Measurements from ENCODE around the gene CD300C.
"Not testable (repeated sequence)": the region's sequence is repeated elsewhere in the genome, so short reads cannot be mapped to it uniquely, and the experiment has no call there.

The CD300C gene

GRCh38 chr17:74558882-74559519, 13.1 kb upstream of the CD300C start:
- no peak overlapping the region for H3K4me3 ChIP-seq (ENCODE audit: low read length)
- no peak for DNase-seq (ENCODE audit: low read depth)
- peaks cover 74% of the 10 kb centered on the region for H3K27me3 ChIP-seq (replicated peaks; ENCODE audit: control insufficient read depth, insufficient read depth, low read length)
- no peaks in the 10 kb centered on the region for H3K36me3 ChIP-seq (ENCODE audit: control insufficient read depth, insufficient read depth, low read length, severe bottlenecking)
- no peak overlapping the region for H3K9ac ChIP-seq (ENCODE audit: low read length)
- peaks cover 9% of the 10 kb centered on the region for H3K9me3 ChIP-seq (ENCODE audit: control insufficient read depth, low read length)
- H3K4me1 ChIP-seq (ENCODE audit: control insufficient read depth, insufficient read depth, low read length), result no peaks in the 10 kb centered on the region

- H3K4me1 ChIP-seq (ENCODE audit: control insufficient read depth, insufficient read depth, low read length); DNase-seq (ENCODE audit: low read depth); H3K9me3 ChIP-seq (ENCODE audit: control insufficient read depth, low read length); H3K4me3 ChIP-seq (ENCODE audit: low read length); H3K36me3 ChIP-seq (ENCODE audit: control insufficient read depth, insufficient read depth, low read length, severe bottlenecking); H3K9ac ChIP-seq (ENCODE audit: low read length): not testable (repeated sequence)
- H3K27me3 ChIP-seq (replicated peaks; ENCODE audit: control insufficient read depth, insufficient read depth, low read length), result peaks cover 74% of the 10 kb centered on the region
Observed at GRCh38 chr17:74558402-74558801, 12.5 kb upstream of the CD300C start.

- DNase-seq (ENCODE audit: low read depth), result no peak
- H3K9ac ChIP-seq (ENCODE audit: low read length), result no peak overlapping the region
- H3K4me3 ChIP-seq (ENCODE audit: low read length), result no peak overlapping the region
- H3K4me1 ChIP-seq (ENCODE audit: control insufficient read depth, insufficient read depth, low read length), result no peaks in the 10 kb centered on the region
- peaks cover 9% of the 10 kb centered on the region for H3K9me3 ChIP-seq (ENCODE audit: control insufficient read depth, low read length)
- H3K27me3 ChIP-seq (replicated peaks; ENCODE audit: control insufficient read depth, insufficient read depth, low read length), result peaks cover 64% of the 10 kb centered on the region
- H3K36me3 ChIP-seq (ENCODE audit: control insufficient read depth, insufficient read depth, low read length, severe bottlenecking), result no peaks in the 10 kb centered on the region
Observed at GRCh38 chr17:74555427-74555940, 9.6 kb upstream of the CD300C start.

GRCh38 chr17:74554909-74555308, 9.0 kb upstream of the CD300C start:
- no peaks in the 10 kb centered on the region for H3K36me3 ChIP-seq (ENCODE audit: control insufficient read depth, insufficient read depth, low read length, severe bottlenecking)
- peaks cover 9% of the 10 kb centered on the region for H3K9me3 ChIP-seq (ENCODE audit: control insufficient read depth, low read length)
- no peaks in the 10 kb centered on the region for H3K4me1 ChIP-seq (ENCODE audit: control insufficient read depth, insufficient read depth, low read length)
- DNase-seq (ENCODE audit: low read depth), result no peak
- H3K4me3 ChIP-seq (ENCODE audit: low read length), result no peak overlapping the region
- H3K27me3 ChIP-seq (replicated peaks; ENCODE audit: control insufficient read depth, insufficient read depth, low read length), result peaks cover 59% of the 10 kb centered on the region
- no peak overlapping the region for H3K9ac ChIP-seq (ENCODE audit: low read length)

GRCh38 chr17:74552037-74552436, 6.1 kb upstream of the CD300C start:
- Histone ChIP-seq H3K9me3 (ENCODE audit: control insufficient read depth, low read length) (no peaks in the 10 kb centered on the region), H3K27me3 (replicated peaks; ENCODE audit: control insufficient read depth, insufficient read depth, low read length) (peaks cover 52% of the 10 kb centered on the region), H3K4me3 (ENCODE audit: low read length) (no peak overlapping the region), H3K4me1 (ENCODE audit: control insufficient read depth, insufficient read depth, low read length) (no peaks in the 10 kb centered on the region), H3K9ac (ENCODE audit: low read length) (no peak overlapping the region), H3K36me3 (ENCODE audit: control insufficient read depth, insufficient read depth, low read length, severe bottlenecking) (no peaks in the 10 kb centered on the region)
- DNase-seq (ENCODE audit: low read depth), result no peak

GRCh38 chr17:74550602-74551001, 4.7 kb upstream of the CD300C start:
- Histone ChIP-seq H3K36me3 (ENCODE audit: control insufficient read depth, insufficient read depth, low read length, severe bottlenecking) (no peaks in the 10 kb centered on the region), H3K9ac (ENCODE audit: low read length) (no peak overlapping the region), H3K9me3 (ENCODE audit: control insufficient read depth, low read length) (no peaks in the 10 kb centered on the region), H3K4me1 (ENCODE audit: control insufficient read depth, insufficient read depth, low read length) (no peaks in the 10 kb centered on the region), H3K4me3 (ENCODE audit: low read length) (no peak overlapping the region), H3K27me3 (replicated peaks; ENCODE audit: control insufficient read depth, insufficient read depth, low read length) (peaks cover 40% of the 10 kb centered on the region)
- no peak for DNase-seq (ENCODE audit: low read depth)

GRCh38 chr17:74549343-74549742, 3.4 kb upstream of the CD300C start:
- H3K9me3 ChIP-seq (ENCODE audit: control insufficient read depth, low read length), result no peaks in the 10 kb centered on the region
- H3K9ac ChIP-seq (ENCODE audit: low read length), result no peak overlapping the region
- H3K27me3 ChIP-seq (replicated peaks; ENCODE audit: control insufficient read depth, insufficient read depth, low read length), result peaks cover 35% of the 10 kb centered on the region
- H3K4me3 ChIP-seq (ENCODE audit: low read length), result no peak overlapping the region
- H3K36me3 ChIP-seq (ENCODE audit: control insufficient read depth, insufficient read depth, low read length, severe bottlenecking), result no peaks in the 10 kb centered on the region
- no peak for DNase-seq (ENCODE audit: low read depth)
- H3K4me1 ChIP-seq (ENCODE audit: control insufficient read depth, insufficient read depth, low read length), result no peaks in the 10 kb centered on the region

GRCh38 chr17:74547736-74548135, 1.8 kb upstream of the CD300C start:
- H3K36me3 ChIP-seq (ENCODE audit: control insufficient read depth, insufficient read depth, low read length, severe bottlenecking), result no peaks in the 10 kb centered on the region
- peaks cover 30% of the 10 kb centered on the region for H3K27me3 ChIP-seq (replicated peaks; ENCODE audit: control insufficient read depth, insufficient read depth, low read length)
- H3K9ac ChIP-seq (ENCODE audit: low read length), result no peak overlapping the region
- no peaks in the 10 kb centered on the region for H3K9me3 ChIP-seq (ENCODE audit: control insufficient read depth, low read length)
- no peak for DNase-seq (ENCODE audit: low read depth)
- no peaks in the 10 kb centered on the region for H3K4me1 ChIP-seq (ENCODE audit: control insufficient read depth, insufficient read depth, low read length)
- no peak overlapping the region for H3K4me3 ChIP-seq (ENCODE audit: low read length)

GRCh38 chr17:74547264-74547663, 1.3 kb upstream of the CD300C start:
- H3K36me3 ChIP-seq (ENCODE audit: control insufficient read depth, insufficient read depth, low read length, severe bottlenecking), result no peaks in the 10 kb centered on the region
- DNase-seq (ENCODE audit: low read depth), result no peak
- H3K9me3 ChIP-seq (ENCODE audit: control insufficient read depth, low read length), result no peaks in the 10 kb centered on the region

GRCh38 chr17:74546586-74546985, 671 bp upstream of the CD300C start:
- DNase-seq (ENCODE audit: low read depth), result no peak
- Histone ChIP-seq H3K27me3 (replicated peaks; ENCODE audit: control insufficient read depth, insufficient read depth, low read length) (peaks cover 38% of the 10 kb centered on the region), H3K36me3 (ENCODE audit: control insufficient read depth, insufficient read depth, low read length, severe bottlenecking) (no peaks in the 10 kb centered on the region), H3K4me3 (ENCODE audit: low read length) (no peak overlapping the region), H3K9ac (ENCODE audit: low read length) (no peak overlapping the region), H3K4me1 (ENCODE audit: control insufficient read depth, insufficient read depth, low read length) (no peaks in the 10 kb centered on the region), H3K9me3 (ENCODE audit: control insufficient read depth, low read length) (no peaks in the 10 kb centered on the region)

More at GRCh38 chr17:74547264-74547663, 1.3 kb upstream of the CD300C start:
- H3K9ac ChIP-seq (ENCODE audit: low read length), result no peak overlapping the region
- peaks cover 31% of the 10 kb centered on the region for H3K27me3 ChIP-seq (replicated peaks; ENCODE audit: control insufficient read depth, insufficient read depth, low read length)
- no peaks in the 10 kb centered on the region for H3K4me1 ChIP-seq (ENCODE audit: control insufficient read depth, insufficient read depth, low read length)
- H3K4me3 ChIP-seq (ENCODE audit: low read length), result no peak overlapping the region

GRCh38 chr17:74544991-74545842, 698 bp downstream of the CD300C start:
- Histone ChIP-seq H3K4me3 (ENCODE audit: low read length) (no peak overlapping the region), H3K9ac (ENCODE audit: low read length) (no peak overlapping the region), H3K9me3 (ENCODE audit: control insufficient read depth, low read length) (no peaks in the 10 kb centered on the region), H3K4me1 (ENCODE audit: control insufficient read depth, insufficient read depth, low read length) (no peaks in the 10 kb centered on the region), H3K27me3 (replicated peaks; ENCODE audit: control insufficient read depth, insufficient read depth, low read length) (peaks cover 45% of the 10 kb centered on the region), H3K36me3 (ENCODE audit: control insufficient read depth, insufficient read depth, low read length, severe bottlenecking) (no peaks in the 10 kb centered on the region)
- no peak for DNase-seq (ENCODE audit: low read depth)

All from adipocyte (in vitro differentiated cells).